HG02885 (cell line): Measurements from ENCODE around the gene ITGB2.

ENCODE experiments used
- ATAC-seq: cut with Tn5 transposase; IDR thresholded peaks from one replicate; pipeline ENCODE4 v1.9.1; 2021; ENCODE audit warnings: mild to moderate bottlenecking; ENCODE audit not compliant: unreplicated experiment, poor library complexity

The ITGB2 gene

GRCh38 chr21:44900559-44901251, 20.0 kb downstream of the ITGB2 start:
- ATAC-seq, result no peak

- ATAC-seq, result no peak
These were observed 20.7 kb downstream of the ITGB2 start for GRCh38 chr21:44899768-44900558.

GRCh38 chr21:44898851-44899767, 21.6 kb downstream of the ITGB2 start:
- ATAC-seq, result no peak

GRCh38 chr21:44898011-44898488, 22.6 kb downstream of the ITGB2 start:
- no peak for ATAC-seq

- ATAC-seq, result no peak
These were observed 23.2 kb downstream of the ITGB2 start for GRCh38 chr21:44897326-44898010.

- no peak for ATAC-seq
These were observed 24.0 kb downstream of the ITGB2 start for GRCh38 chr21:44896561-44897286.

- no peak for ATAC-seq
These were observed 24.8 kb downstream of the ITGB2 start for GRCh38 chr21:44895859-44896258.

GRCh38 chr21:44894687-44895302, 25.9 kb downstream of the ITGB2 start:
- ATAC-seq, result no peak

- no peak for ATAC-seq
These were observed 26.6 kb downstream of the ITGB2 start for GRCh38 chr21:44893948-44894656.

- no peak for ATAC-seq
These were observed 27.5 kb downstream of the ITGB2 start for GRCh38 chr21:44893278-44893556.

GRCh38 chr21:44892536-44893277, 28.0 kb downstream of the ITGB2 start:
- no peak for ATAC-seq

- ATAC-seq, result no peak
These were observed 28.6 kb downstream of the ITGB2 start for GRCh38 chr21:44892095-44892494.

GRCh38 chr21:44891631-44892031, 29.1 kb downstream of the ITGB2 start:
- no peak for ATAC-seq

- ATAC-seq, result no peak
These were observed 29.6 kb downstream of the ITGB2 start for GRCh38 chr21:44890961-44891541.

- ATAC-seq, result no peak
These were observed 30.3 kb downstream of the ITGB2 start for GRCh38 chr21:44890338-44890931.

- no peak for ATAC-seq
These were observed 30.9 kb downstream of the ITGB2 start for GRCh38 chr21:44889625-44890337.
